22Rv1 (cell line): Measurements from ENCODE around the gene DCLRE1C.
"Not testable (repeated sequence)": the region's sequence is repeated elsewhere in the genome, so short reads cannot be mapped to it uniquely, and the experiment has no call there.

Experiments
- CTCF ChIP-seq: fragments of 450-650 bp; IDR thresholded peaks from 2 replicates; pipeline ENCODE4 v1.5.1; 2017; ENCODE audit warnings: mild to moderate bottlenecking
- ZFX ChIP-seq: fragments of 450-650 bp; IDR thresholded peaks from 2 replicates; pipeline ENCODE4 v1.6.1; 2017; ENCODE audit warnings: antibody characterized with exemption, borderline replicate concordance

DNA sequence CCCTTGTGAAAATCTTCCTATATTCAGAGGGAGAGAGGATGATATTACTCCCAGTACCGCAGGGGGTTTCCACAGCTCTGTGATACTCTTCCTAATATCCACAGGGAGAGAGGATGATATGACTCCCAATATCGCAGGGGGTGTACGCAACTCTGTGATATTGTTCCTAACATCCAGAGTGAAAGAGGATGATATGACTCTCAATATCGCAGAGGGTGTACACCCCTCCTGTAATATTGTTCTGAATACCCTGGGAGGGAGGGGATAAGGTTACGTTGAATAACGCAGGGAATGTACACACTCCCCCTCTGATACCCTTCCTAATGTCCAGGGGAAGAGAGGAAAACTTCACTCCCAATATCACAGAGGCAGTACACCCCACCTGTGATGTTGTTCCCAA, 35.7 kb upstream of the DCLRE1C start:
- TF ChIP-seq CTCF, ZFX: not testable (repeated sequence)
